ENCODE results near the gene GPR21. TPM values are rescaled to one million over a fixed set of nuclear protein-coding genes. Genes with fewer than 3 reads are reported as not detected.

Gene GPR21
- total RNA-seq, 4 donors from 2014 or later: 0.39 to 4.2 (median 3.2) TPM

DNA sequence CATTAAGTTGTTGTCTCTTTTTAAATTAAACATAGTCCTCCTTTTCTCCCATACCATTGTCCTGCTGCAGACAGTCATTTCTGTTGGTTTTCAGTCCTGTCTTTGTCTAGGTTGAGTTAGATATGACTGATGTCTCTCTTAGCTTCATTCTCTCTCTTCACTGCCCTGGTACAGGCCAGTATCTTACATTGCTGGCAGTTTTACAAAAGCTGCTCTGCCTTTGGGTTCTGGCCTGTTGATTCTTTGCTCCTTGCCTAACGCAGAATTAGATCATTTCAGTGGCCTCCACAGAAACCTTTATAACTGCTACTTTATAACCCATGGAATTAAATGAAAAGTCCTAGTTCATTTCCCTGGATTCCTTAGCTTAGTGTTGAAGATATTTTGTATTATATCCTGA, 33.7 kb downstream of the GPR21 start:
- 44 to 60% methylated on average over 1 of the region's 1 CpG for WGBS, 2 donors (ENCODE audit: low coverage in 1 of 2)
- H3K36me3 ChIP-seq: peaks cover 5 to 70% of the 10 kb centered on the region in 2 donors
- no peak overlapping the region for H3K4me3 ChIP-seq
- TF ChIP-seq, protein P1, sequence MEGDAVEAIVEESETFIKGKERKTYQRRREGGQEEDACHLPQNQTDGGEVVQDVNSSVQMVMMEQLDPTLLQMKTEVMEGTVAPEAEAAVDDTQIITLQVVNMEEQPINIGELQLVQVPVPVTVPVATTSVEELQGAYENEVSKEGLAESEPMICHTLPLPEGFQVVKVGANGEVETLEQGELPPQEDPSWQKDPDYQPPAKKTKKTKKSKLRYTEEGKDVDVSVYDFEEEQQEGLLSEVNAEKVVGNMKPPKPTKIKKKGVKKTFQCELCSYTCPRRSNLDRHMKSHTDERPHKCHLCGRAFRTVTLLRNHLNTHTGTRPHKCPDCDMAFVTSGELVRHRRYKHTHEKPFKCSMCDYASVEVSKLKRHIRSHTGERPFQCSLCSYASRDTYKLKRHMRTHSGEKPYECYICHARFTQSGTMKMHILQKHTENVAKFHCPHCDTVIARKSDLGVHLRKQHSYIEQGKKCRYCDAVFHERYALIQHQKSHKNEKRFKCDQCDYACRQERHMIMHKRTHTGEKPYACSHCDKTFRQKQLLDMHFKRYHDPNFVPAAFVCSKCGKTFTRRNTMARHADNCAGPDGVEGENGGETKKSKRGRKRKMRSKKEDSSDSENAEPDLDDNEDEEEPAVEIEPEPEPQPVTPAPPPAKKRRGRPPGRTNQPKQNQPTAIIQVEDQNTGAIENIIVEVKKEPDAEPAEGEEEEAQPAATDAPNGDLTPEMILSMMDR (IDR thresholded peaks at IDR 0.05): no peak
- TF ChIP-seq POLR2AphosphoS5 (IDR thresholded peaks at IDR 0.05) (no peak), POLR2A (IDR thresholded peaks at IDR 0.05) (no peak), EP300 (IDR thresholded peaks at IDR 0.05) (no peak)
- no peak for ATAC-seq
- H3K27ac ChIP-seq: no peak overlapping the region
- peaks cover 0 to 32% (median 0%) of the 10 kb centered on the region in 3 donors for H3K4me1 ChIP-seq
- H3K27me3 ChIP-seq: no peaks in the 10 kb centered on the region
- no peaks in the 10 kb centered on the region for H3K9me3 ChIP-seq

DNA sequence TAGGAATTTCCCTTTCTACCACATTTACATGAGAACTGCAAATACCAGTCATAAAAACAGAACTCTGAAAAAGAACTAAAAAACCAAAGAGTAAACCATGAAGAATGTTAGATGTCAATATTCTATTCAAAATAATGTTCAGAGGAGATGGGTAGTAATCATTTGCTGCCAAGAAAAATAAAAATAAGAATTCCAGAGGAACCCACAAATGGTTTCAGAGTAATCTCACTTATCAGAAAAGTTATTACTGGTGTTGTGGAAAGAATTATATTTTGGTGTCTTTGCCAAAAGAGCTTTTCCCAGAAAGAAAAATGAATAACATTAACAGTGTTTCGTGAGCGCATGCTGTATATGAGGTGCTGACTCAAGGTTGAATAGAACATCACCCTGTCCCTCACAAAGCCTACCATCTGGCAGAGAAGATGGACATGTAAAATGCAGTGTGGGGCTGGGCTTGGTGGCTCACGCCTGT, 35.6 kb downstream of the GPR21 start:
- Histone ChIP-seq H3K27me3 (no peaks in the 10 kb centered on the region), H3K9me3 (no peaks in the 10 kb centered on the region), H3K36me3 (peaks cover 5 to 77% of the 10 kb centered on the region in 2 donors), H3K4me1 (peaks cover 0 to 32% (median 1%) of the 10 kb centered on the region in 3 donors), H3K27ac (no peak overlapping the region), H3K4me3 (no peak overlapping the region)
- ATAC-seq: no peak
- 17 to 58% methylated on average over 3 of the region's 3 CpGs for WGBS, 2 donors (ENCODE audit: low coverage in 1 of 2)
- peak; percentile 76 for TF ChIP-seq POLR2AphosphoS5 (IDR thresholded peaks at IDR 0.05)
- TF ChIP-seq EP300 (IDR thresholded peaks at IDR 0.05): no peak
- TF ChIP-seq, protein P1 (IDR thresholded peaks at IDR 0.05): no peak
- TF ChIP-seq POLR2A (IDR thresholded peaks at IDR 0.05): no peak

GRCh38 chr9:123070198-123070597, 36.7 kb downstream of the GPR21 start:
- no peak for ATAC-seq
- Histone ChIP-seq H3K27ac (no peak overlapping the region), H3K4me3 (no peak overlapping the region), H3K27me3 (no peaks in the 10 kb centered on the region), H3K36me3 (peaks cover 5 to 83% of the 10 kb centered on the region in 2 donors), H3K9me3 (no peaks in the 10 kb centered on the region), H3K4me1 (peaks cover 0 to 33% (median 3%) of the 10 kb centered on the region in 3 donors)
- TF ChIP-seq, protein P1 (IDR thresholded peaks at IDR 0.05): no peak
- TF ChIP-seq POLR2A (IDR thresholded peaks at IDR 0.05): no peak
- TF ChIP-seq POLR2AphosphoS5 (IDR thresholded peaks at IDR 0.05): no peak
- no peak for TF ChIP-seq EP300 (IDR thresholded peaks at IDR 0.05)

DNA sequence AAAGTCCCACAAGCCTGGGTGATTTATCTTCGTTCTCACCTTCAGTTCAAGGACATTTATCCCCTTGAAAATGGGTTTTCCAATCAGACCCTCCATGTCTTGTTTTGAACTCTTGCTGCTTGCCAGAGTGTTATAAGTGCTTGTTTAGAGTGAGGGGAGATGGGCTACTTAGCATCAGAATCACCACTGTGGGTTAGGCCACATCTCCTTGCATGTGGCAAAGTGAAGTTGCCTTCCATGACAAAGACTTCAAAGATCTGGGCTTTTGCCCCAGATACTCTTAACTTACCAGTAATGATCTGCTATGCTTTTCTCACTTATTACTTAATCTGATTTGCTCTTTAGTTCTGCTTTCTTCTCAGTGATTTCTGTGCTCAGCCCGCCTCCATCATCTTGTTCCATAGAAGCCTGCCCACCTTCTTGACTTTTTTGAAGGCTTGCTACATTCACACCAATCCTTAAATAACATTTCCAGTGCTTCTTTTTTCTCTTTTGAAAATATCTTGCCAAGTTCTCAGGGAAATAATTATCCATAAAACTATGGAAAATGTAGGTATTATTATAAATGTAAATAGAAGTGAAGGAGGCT, 39.0 kb downstream of the GPR21 start:
- no peak for ATAC-seq
- no peak overlapping the region for H3K4me3 ChIP-seq
- H3K27ac ChIP-seq: peak overlapping the region in 1 of 4 donors; percentile 62
- WGBS, 2 donors (ENCODE audit: low coverage in 1 of 2): 94 to 95% methylated on average over 2 of the region's 2 CpGs
- H3K36me3 ChIP-seq: peaks cover 5 to 77% of the 10 kb centered on the region in 2 donors
- H3K27me3 ChIP-seq: no peaks in the 10 kb centered on the region
- no peak for TF ChIP-seq POLR2A (IDR thresholded peaks at IDR 0.05)
- TF ChIP-seq, protein P1 (IDR thresholded peaks at IDR 0.05): no peak
- no peak for TF ChIP-seq POLR2AphosphoS5 (IDR thresholded peaks at IDR 0.05)
- no peak for TF ChIP-seq EP300 (IDR thresholded peaks at IDR 0.05)
- peaks cover 0 to 33% (median 3%) of the 10 kb centered on the region in 3 donors for H3K4me1 ChIP-seq
- H3K9me3 ChIP-seq: no peaks in the 10 kb centered on the region

DNA sequence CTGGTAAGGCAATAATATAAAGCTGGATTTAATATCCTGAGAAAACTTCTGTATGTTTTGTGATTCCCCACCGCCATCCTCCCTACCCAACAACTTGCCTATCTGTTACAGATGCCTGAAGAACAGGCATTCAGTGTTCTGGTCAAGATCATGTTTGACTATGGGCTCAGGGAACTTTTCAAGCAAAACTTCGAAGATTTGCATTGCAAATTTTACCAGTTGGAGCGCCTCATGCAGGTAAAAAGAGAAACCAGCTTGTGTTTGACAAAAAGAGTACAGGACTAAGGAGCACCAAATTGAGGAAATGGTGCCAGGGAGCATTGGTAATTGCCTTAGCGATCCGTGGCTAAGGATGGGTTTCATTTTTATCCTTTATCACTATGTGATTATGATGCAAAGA, 40.0 kb downstream of the GPR21 start:
- no peaks in the 10 kb centered on the region for H3K27me3 ChIP-seq
- peaks cover 0 to 33% (median 3%) of the 10 kb centered on the region in 3 donors for H3K4me1 ChIP-seq
- peaks cover 5 to 80% of the 10 kb centered on the region in 2 donors for H3K36me3 ChIP-seq
- no peak for ATAC-seq
- H3K4me3 ChIP-seq: no peak overlapping the region
- H3K27ac ChIP-seq: peak overlapping the region in 3 of 4 donors; percentile 24 to 62 (median 34)
- TF ChIP-seq POLR2AphosphoS5 (IDR thresholded peaks at IDR 0.05) (no peak), EP300 (IDR thresholded peaks at IDR 0.05) (no peak)
- H3K9me3 ChIP-seq: no peaks in the 10 kb centered on the region
- WGBS, 2 donors (ENCODE audit: low coverage in 1 of 2): 59 to 100% methylated on average over 1 to 5 of the region's 5 CpGs
